HEK293 (cell line): Measurements from ENCODE around the gene SUSD3.

Experiments
- CTCF ChIA-PET: fragments of 350-600 bp; formaldehyde crosslinking; extraction: SDS; loops from one replicate; lab custom pipeline; 2021; ENCODE audit warnings: antibody characterized with exemption; lab: Yijun Ruan, JAX
- POLR2A ChIA-PET: fragments of 300-600 bp; formaldehyde crosslinking; extraction: SDS; loops from one replicate; lab custom pipeline; 2020; ENCODE audit warnings: antibody characterized with exemption, inconsistent platforms; lab: Yijun Ruan, JAX
- H3K27ac ChIP-seq: fragments of 200-500 bp; sonication (Bioruptor generic); 2 replicates; pipeline ENCODE4 v1.5.1; 2014; ENCODE audit warnings: low read depth, low read length, control low read depth, inconsistent platforms; ENCODE audit errors: extremely low read depth
- H3K36me3 ChIP-seq, 2 experiments: fragments of 200-500 bp in 1 of 2; sonication (Bioruptor generic) in 1 of 2; 1 replicate in 1 of 2; 2 replicates in 1 of 2; pipeline ENCODE4 v1.5.1; 2014 to 2017; ENCODE audit warnings: inconsistent platforms in 2 of 2, low read length in 2 of 2; ENCODE audit not compliant: control insufficient read depth in 2 of 2, insufficient read depth in 1 of 2
- H3K4me1 ChIP-seq: fragments of 200-500 bp; sonication (Bioruptor generic); 2 replicates; pipeline ENCODE4 v1.5.1; 2014; ENCODE audit warnings: mild to moderate bottlenecking, low read length, inconsistent platforms; ENCODE audit not compliant: control insufficient read depth, insufficient read depth
- H3K4me3 ChIP-seq: 2 replicates; pipeline ENCODE4 v1.5.1; 2011; ENCODE audit warnings: low read depth, mild to moderate bottlenecking, control low read depth, low read length, moderate library complexity
- H3K9me3 ChIP-seq: fragments of 200-500 bp; sonication (Bioruptor generic); 2 replicates; pipeline ENCODE4 v1.5.1; 2014; ENCODE audit warnings: low read depth, low read length, inconsistent platforms; ENCODE audit not compliant: control insufficient read depth, insufficient read depth
- GLIS1 ChIP-seq: fragments of 450-650 bp; formaldehyde crosslinking; IDR thresholded peaks from 2 replicates; pipeline ENCODE4 v1.5.1; 2016; ENCODE audit warnings: missing biosample characterization, missing genetic modification characterization
- HOXC10 ChIP-seq: sonication (generic); formaldehyde crosslinking; IDR thresholded peaks from 2 replicates; pipeline ENCODE4 v1.8.1; 2023; ENCODE audit warnings: mild to moderate bottlenecking, missing genetic modification reagents
- KLF1 ChIP-seq: fragments of 450-650 bp; formaldehyde crosslinking; IDR thresholded peaks from 2 replicates; pipeline ENCODE4 v1.5.1; 2016; ENCODE audit warnings: missing biosample characterization, missing genetic modification characterization
- SP2 ChIP-seq: fragments of 450-650 bp; formaldehyde crosslinking; IDR thresholded peaks from 2 replicates; pipeline ENCODE4 v1.5.1; 2016; ENCODE audit warnings: missing biosample characterization, missing genetic modification characterization
- WT1 ChIP-seq: fragments of 450-650 bp; formaldehyde crosslinking; IDR thresholded peaks from 2 replicates; pipeline ENCODE4 v1.5.1; 2016; ENCODE audit warnings: missing biosample characterization, missing genetic modification characterization
- ZBTB20 ChIP-seq: fragments of 450-650 bp; formaldehyde crosslinking; IDR thresholded peaks from 2 replicates; pipeline ENCODE4 v1.5.1; 2016; ENCODE audit warnings: missing biosample characterization, missing genetic modification characterization
- ZFP69B ChIP-seq: fragments of 450-650 bp; formaldehyde crosslinking; IDR thresholded peaks from 2 replicates; pipeline ENCODE4 v1.5.1; 2016; ENCODE audit warnings: missing biosample characterization, missing genetic modification characterization
- ZNF121 ChIP-seq: fragments of 450-650 bp; formaldehyde crosslinking; IDR thresholded peaks from 2 replicates; pipeline ENCODE4 v1.5.1; 2016; ENCODE audit warnings: missing biosample characterization, missing genetic modification characterization
- ZNF132 ChIP-seq: fragments of 450-650 bp; formaldehyde crosslinking; IDR thresholded peaks from 2 replicates; pipeline ENCODE4 v1.5.1; 2017; ENCODE audit warnings: missing biosample characterization, missing genetic modification characterization, borderline replicate concordance
- ZNF274 ChIP-seq, 2 experiments: fragments of 200-500 bp in 1 of 2; fragments of 450-650 bp in 1 of 2; sonication (Bioruptor generic) in 1 of 2; formaldehyde crosslinking in 1 of 2; IDR thresholded peaks; 2 replicates each; pipeline versions ENCODE4 v1.5.1 to v1.6.1; 2014 to 2016; ENCODE audit warnings: borderline replicate concordance in 1 of 2, inconsistent platforms in 1 of 2, low read length in 1 of 2, missing biosample characterization in 1 of 2, missing genetic modification characterization in 1 of 2
- ZNF558 ChIP-seq: fragments of 450-650 bp; formaldehyde crosslinking; IDR thresholded peaks from 2 replicates; pipeline ENCODE4 v1.5.1; 2016; ENCODE audit warnings: missing biosample characterization, missing genetic modification characterization
- ZNF624 ChIP-seq: fragments of 450-650 bp; formaldehyde crosslinking; IDR thresholded peaks from 2 replicates; pipeline ENCODE4 v1.5.1; 2017; ENCODE audit warnings: missing biosample characterization, missing genetic modification characterization
- ZNF626 ChIP-seq: fragments of 450-650 bp; sonication (Bioruptor Pico); formaldehyde crosslinking; IDR thresholded peaks from 2 replicates; pipeline ENCODE4 v1.5.1; 2018; ENCODE audit warnings: missing biosample characterization, missing genetic modification characterization, inconsistent platforms
- ZXDB ChIP-seq: fragments of 450-650 bp; formaldehyde crosslinking; IDR thresholded peaks from 2 replicates; pipeline ENCODE4 v1.5.1; 2016; ENCODE audit warnings: missing biosample characterization, missing genetic modification characterization
- TF ChIP-seq, protein P1 (sequence below): fragments of 450-650 bp; formaldehyde crosslinking; IDR thresholded peaks from 2 replicates; pipeline ENCODE4 v1.5.1; 2016; ENCODE audit warnings: missing biosample characterization, missing genetic modification characterization
- TF ChIP-seq, protein P2 (sequence below): fragments of 450-650 bp; formaldehyde crosslinking; IDR thresholded peaks from 2 replicates; pipeline ENCODE4 v1.5.1; 2016; ENCODE audit warnings: missing biosample characterization, missing genetic modification characterization
- TF ChIP-seq, protein P3 (sequence below): fragments of 450-650 bp; formaldehyde crosslinking; IDR thresholded peaks from 2 replicates; pipeline ENCODE4 v1.5.1; 2016; ENCODE audit warnings: missing biosample characterization, missing genetic modification characterization
- TF ChIP-seq, protein P4 (sequence below): fragments of 450-650 bp; formaldehyde crosslinking; IDR thresholded peaks from 2 replicates; pipeline ENCODE4 v1.5.1; 2016; ENCODE audit warnings: missing biosample characterization, missing genetic modification characterization
- TF ChIP-seq, protein P5 (sequence below): fragments of 450-650 bp; formaldehyde crosslinking; IDR thresholded peaks from 2 replicates; pipeline ENCODE4 v1.5.1; 2016; ENCODE audit warnings: missing biosample characterization, missing genetic modification characterization
- TF ChIP-seq, protein P6 (sequence below): fragments of 450-650 bp; formaldehyde crosslinking; IDR thresholded peaks from 2 replicates; pipeline ENCODE4 v1.5.1; 2016; ENCODE audit warnings: missing biosample characterization, missing genetic modification characterization

The SUSD3 gene

DNA sequence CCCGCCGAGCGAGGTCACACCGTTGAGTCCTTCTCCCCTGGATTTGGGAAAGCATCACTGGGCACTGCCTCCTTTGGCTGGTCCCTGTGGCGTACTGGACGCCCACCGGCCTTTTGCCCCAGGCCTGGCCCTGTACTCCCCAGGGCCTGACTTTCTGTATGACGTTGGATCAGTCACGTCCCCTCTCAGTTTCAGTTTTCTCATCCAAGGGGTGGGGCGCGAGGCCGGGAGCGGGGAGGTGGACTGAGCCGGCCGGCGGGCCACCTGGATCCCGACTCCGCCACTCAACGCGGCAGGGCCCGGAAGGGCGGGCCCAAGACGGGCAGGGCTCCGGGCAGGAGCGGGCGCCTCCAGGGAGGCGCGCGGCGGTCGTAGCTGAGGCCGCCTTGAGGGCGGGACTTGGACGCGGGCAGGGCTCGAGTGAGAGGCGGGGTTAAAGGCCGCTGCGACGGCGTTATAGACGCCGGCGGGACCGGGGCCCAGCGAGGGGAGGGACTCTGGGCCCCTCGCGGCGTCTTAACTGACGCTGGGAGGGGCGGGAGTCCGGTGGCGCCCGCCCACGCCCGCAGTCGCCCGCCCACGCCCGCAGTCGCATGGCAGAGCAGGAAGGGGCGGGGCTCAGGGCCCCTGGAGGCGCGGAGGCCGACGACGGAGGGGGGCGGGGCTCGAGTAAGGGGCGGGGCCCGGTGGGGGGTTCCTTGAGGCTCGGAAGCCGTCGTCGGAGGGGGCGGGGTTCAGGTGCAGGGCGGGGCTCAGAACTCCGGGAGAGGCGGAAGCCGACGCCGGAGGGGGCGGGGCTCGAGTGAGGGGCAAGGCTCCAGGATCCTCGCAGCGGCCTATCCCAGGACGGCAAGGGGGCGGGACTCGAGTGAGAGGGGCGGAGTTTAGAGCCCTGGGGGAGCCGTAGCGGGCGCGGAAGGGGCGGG lies 37.0 kb downstream of the SUSD3 start (continued):
- TF ChIP-seq ZNF558 (tag by site-specific recombination), result no peak
- no peak for TF ChIP-seq ZNF274 (IDR thresholded peaks at IDR 0.05; ENCODE audit: low read length)
- no peak for TF ChIP-seq ZNF274 (tag by site-specific recombination; IDR thresholded peaks at IDR 0.05; ENCODE audit: borderline replicate concordance)
- TF ChIP-seq, protein P1, sequence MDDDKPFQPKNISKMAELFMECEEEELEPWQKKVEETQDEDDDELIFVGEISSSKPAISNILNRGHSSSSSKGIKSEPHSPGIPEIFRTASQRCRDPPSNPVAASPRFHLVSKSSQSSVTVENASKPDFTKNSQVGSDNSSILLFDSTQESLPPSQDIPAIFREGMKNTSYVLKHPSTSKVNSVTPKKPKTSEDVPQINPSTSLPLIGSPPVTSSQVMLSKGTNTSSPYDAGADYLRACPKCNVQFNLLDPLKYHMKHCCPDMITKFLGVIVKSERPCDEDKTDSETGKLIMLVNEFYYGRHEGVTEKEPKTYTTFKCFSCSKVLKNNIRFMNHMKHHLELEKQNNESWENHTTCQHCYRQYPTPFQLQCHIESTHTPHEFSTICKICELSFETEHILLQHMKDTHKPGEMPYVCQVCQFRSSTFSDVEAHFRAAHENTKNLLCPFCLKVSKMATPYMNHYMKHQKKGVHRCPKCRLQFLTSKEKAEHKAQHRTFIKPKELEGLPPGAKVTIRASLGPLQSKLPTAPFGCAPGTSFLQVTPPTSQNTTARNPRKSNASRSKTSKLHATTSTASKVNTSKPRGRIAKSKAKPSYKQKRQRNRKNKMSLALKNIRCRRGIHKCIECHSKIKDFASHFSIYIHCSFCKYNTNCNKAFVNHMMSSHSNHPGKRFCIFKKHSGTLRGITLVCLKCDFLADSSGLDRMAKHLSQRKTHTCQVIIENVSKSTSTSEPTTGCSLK (tag by site-specific recombination), result no peak
- TF ChIP-seq ZXDB, result 0 out of 2 replicates have a peak, but pooled peaks have one; percentile 17
- no peak for TF ChIP-seq ZNF132 (tag by site-specific recombination)
- TF ChIP-seq KLF1 (tag by site-specific recombination), result peak; percentile 44
- peak; percentile 27; the same call in 1 of the 2 replicates for TF ChIP-seq ZBTB20 (tag by site-specific recombination)
- no peak for TF ChIP-seq ZNF626
- TF ChIP-seq, protein P2, sequence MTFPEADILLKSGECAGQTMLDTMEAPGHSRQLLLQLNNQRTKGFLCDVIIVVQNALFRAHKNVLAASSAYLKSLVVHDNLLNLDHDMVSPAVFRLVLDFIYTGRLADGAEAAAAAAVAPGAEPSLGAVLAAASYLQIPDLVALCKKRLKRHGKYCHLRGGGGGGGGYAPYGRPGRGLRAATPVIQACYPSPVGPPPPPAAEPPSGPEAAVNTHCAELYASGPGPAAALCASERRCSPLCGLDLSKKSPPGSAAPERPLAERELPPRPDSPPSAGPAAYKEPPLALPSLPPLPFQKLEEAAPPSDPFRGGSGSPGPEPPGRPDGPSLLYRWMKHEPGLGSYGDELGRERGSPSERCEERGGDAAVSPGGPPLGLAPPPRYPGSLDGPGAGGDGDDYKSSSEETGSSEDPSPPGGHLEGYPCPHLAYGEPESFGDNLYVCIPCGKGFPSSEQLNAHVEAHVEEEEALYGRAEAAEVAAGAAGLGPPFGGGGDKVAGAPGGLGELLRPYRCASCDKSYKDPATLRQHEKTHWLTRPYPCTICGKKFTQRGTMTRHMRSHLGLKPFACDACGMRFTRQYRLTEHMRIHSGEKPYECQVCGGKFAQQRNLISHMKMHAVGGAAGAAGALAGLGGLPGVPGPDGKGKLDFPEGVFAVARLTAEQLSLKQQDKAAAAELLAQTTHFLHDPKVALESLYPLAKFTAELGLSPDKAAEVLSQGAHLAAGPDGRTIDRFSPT (tag by site-specific recombination), result 0 out of 2 replicates have a peak, but pooled peaks have one; percentile 37
- TF ChIP-seq, protein P3, sequence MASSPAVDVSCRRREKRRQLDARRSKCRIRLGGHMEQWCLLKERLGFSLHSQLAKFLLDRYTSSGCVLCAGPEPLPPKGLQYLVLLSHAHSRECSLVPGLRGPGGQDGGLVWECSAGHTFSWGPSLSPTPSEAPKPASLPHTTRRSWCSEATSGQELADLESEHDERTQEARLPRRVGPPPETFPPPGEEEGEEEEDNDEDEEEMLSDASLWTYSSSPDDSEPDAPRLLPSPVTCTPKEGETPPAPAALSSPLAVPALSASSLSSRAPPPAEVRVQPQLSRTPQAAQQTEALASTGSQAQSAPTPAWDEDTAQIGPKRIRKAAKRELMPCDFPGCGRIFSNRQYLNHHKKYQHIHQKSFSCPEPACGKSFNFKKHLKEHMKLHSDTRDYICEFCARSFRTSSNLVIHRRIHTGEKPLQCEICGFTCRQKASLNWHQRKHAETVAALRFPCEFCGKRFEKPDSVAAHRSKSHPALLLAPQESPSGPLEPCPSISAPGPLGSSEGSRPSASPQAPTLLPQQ (tag by site-specific recombination), result peak; percentile 72
- TF ChIP-seq, protein P4, sequence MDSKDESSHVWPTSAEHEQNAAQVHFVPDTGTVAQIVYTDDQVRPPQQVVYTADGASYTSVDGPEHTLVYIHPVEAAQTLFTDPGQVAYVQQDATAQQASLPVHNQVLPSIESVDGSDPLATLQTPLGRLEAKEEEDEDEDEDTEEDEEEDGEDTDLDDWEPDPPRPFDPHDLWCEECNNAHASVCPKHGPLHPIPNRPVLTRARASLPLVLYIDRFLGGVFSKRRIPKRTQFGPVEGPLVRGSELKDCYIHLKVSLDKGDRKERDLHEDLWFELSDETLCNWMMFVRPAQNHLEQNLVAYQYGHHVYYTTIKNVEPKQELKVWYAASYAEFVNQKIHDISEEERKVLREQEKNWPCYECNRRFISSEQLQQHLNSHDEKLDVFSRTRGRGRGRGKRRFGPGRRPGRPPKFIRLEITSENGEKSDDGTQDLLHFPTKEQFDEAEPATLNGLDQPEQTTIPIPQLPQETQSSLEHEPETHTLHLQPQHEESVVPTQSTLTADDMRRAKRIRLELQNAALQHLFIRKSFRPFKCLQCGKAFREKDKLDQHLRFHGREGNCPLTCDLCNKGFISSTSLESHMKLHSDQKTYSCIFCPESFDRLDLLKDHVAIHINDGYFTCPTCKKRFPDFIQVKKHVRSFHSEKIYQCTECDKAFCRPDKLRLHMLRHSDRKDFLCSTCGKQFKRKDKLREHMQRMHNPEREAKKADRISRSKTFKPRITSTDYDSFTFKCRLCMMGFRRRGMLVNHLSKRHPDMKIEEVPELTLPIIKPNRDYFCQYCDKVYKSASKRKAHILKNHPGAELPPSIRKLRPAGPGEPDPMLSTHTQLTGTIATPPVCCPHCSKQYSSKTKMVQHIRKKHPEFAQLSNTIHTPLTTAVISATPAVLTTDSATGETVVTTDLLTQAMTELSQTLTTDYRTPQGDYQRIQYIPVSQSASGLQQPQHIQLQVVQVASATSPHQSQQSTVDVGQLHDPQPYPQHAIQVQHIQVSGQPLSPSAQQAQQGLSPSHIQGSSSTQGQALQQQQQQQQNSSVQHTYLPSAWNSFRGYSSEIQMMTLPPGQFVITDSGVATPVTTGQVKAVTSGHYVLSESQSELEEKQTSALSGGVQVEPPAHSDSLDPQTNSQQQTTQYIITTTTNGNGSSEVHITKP (tag by site-specific recombination), result peak; percentile 51
- peak; percentile 76 for TF ChIP-seq SP2 (tag by site-specific recombination)
- TF ChIP-seq ZFP69B, result peak; percentile 62; the same call in 1 of the 2 replicates

DNA sequence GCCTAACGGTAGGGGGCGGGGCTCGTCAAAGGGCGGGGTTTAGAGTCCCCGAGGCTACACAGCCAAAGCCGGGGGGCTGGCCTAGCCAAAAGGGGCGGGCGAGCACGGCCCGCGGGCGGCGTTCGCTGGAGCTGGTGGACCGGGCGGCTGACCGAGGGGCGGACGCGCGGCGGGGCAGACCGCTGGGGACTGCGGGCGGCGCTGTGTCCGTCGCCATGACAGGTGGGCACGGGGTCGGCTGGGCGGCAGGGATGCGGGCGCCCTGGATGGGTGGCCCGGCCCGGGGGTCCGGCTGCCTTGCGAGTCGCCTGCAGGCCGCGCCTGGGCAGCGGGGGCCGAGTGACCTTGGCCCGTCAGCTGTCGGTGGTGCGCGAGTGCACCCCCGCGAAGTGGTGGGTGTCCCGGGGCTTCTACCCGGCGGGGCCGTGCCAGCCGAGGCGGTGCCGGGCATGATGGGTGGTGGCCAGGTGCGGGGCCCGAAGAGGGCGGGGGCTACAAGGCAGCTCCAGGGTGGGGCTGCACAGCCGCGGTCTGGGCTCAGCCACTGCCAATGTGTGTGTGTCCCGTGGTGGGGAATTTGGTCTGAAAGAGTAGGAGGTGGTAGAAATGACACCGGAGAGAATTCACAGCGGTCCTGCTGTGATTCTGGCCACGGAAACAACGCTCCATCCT lies 37.8 kb downstream of the SUSD3 start, which contains the start of gene CARD19:
Gene CARD19 (plus strand): TSS at position 87 of the 672 bp plus-strand sequence. CDS start 129 bp downstream, at position 216.
- Histone ChIP-seq H3K27ac (peak within 1 kb of the TSS; percentile 63), H3K4me1 (peaks cover 2% of the 10 kb centered on the region; the same call in 1 of the 2 replicates), H3K9me3 (no peaks in the 10 kb centered on the region), H3K36me3 (no peaks in the 10 kb centered on the region; a peak in 1 of 3 replicates), H3K4me3 (peak within 1 kb of the TSS; percentile 76)
- CTCF ChIA-PET, result interaction anchor here (0.7 to 0.8 kb wide), 2 partner anchors 9 to 58 kb away, joined by 3 read pairs; no protein-coding TSS in a partner anchor
- POLR2A ChIA-PET, result interaction anchor here (0.6 to 2.1 kb wide), 7 partner anchors 11 to 40 kb away, joined by 3 to 15 read pairs (median 6); partner anchors contain the start of gene NINJ1
- TF ChIP-seq ZNF624 (no peak), WT1 (tag by site-specific recombination) (no peak), ZNF121 (tag by site-specific recombination) (0 out of 2 replicates have a peak, but pooled peaks have one; percentile 10), HOXC10 (CRISPR knock-in tag) (no peak), GLIS1 (tag by site-specific recombination) (no peak)
- TF ChIP-seq, protein P5, sequence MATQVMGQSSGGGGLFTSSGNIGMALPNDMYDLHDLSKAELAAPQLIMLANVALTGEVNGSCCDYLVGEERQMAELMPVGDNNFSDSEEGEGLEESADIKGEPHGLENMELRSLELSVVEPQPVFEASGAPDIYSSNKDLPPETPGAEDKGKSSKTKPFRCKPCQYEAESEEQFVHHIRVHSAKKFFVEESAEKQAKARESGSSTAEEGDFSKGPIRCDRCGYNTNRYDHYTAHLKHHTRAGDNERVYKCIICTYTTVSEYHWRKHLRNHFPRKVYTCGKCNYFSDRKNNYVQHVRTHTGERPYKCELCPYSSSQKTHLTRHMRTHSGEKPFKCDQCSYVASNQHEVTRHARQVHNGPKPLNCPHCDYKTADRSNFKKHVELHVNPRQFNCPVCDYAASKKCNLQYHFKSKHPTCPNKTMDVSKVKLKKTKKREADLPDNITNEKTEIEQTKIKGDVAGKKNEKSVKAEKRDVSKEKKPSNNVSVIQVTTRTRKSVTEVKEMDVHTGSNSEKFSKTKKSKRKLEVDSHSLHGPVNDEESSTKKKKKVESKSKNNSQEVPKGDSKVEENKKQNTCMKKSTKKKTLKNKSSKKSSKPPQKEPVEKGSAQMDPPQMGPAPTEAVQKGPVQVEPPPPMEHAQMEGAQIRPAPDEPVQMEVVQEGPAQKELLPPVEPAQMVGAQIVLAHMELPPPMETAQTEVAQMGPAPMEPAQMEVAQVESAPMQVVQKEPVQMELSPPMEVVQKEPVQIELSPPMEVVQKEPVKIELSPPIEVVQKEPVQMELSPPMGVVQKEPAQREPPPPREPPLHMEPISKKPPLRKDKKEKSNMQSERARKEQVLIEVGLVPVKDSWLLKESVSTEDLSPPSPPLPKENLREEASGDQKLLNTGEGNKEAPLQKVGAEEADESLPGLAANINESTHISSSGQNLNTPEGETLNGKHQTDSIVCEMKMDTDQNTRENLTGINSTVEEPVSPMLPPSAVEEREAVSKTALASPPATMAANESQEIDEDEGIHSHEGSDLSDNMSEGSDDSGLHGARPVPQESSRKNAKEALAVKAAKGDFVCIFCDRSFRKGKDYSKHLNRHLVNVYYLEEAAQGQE, result no peak
- TF ChIP-seq, protein P6, sequence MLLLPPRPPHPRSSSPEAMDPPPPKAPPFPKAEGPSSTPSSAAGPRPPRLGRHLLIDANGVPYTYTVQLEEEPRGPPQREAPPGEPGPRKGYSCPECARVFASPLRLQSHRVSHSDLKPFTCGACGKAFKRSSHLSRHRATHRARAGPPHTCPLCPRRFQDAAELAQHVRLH (tag by site-specific recombination), result no peak
